ENCODE results near the gene ARRDC4. TPM values are rescaled to one million over a fixed set of nuclear protein-coding genes. Genes with fewer than 3 reads are reported as not detected.

The ARRDC4 gene
- total and polyA plus RNA-seq, 2 of the 8 experiments (the other 6 are each of a cell fraction or from before 2014, with no cell fraction given): 3.5 to 3.8 TPM

DNA sequence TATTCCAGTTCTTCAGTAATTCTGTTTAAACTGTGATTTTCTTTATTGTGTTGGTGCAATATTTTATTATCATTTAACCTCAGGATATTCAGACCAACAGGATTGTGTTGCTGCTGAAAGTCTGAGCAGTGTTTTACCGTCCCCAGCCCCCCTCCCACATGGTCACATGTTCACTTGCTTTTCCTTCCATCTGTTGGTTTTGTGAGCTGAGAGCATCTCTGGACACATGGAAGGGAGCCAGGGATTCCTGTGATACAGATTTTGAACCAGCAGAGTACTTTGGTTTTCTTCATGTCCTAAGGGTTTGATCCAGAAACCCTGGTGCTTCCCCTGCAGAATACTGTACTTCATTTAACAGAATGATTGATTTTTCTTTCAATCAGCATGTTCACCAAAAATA is 11.9 kb downstream of the ARRDC4 start:
- Histone ChIP-seq H3K9me3 (ENCODE audit: insufficient read depth in 2 of 2, low read depth in 1 of 2, low read length in 1 of 2) (no peaks in the 10 kb centered on the region), H2BK15ac (ENCODE audit: low read length) (no peak overlapping the region), H3K23me2 (ENCODE audit: low read depth, low read length) (no peaks in the 10 kb centered on the region), H3K4me3 (ENCODE audit: extremely low read depth in 1 of 4, insufficient read depth in 2 of 4, low read depth in 3 of 4, low read length in 4 of 4) (no peak overlapping the region), H3K27ac (ENCODE audit: low read depth, low read length) (no peak overlapping the region), H3K18ac (ENCODE audit: extremely low read depth, low read length) (no peak overlapping the region), H3K27me3 (replicated peaks in 1 of 4; ENCODE audit: control insufficient read depth in 3 of 4, extremely low read depth in 1 of 4, insufficient read depth in 3 of 4, low read length in 3 of 4) (no peaks in the 10 kb centered on the region), H3K36me3 (ENCODE audit: control insufficient read depth in 2 of 4, insufficient read depth in 4 of 4, low read length in 3 of 4) (peaks cover 0 to 28% (median 3%) of the 10 kb centered on the region in 4 experiments; a peak in 3 of 8 replicates), H3K79me1 (ENCODE audit: low read depth, low read length) (no peaks in the 10 kb centered on the region), H2BK12ac (ENCODE audit: low read depth, low read length) (no peak overlapping the region), H3K14ac (ENCODE audit: insufficient read length) (no peak overlapping the region), H2BK120ac (replicated peaks; ENCODE audit: low read depth, low read length) (no peak overlapping the region), H3K56ac (replicated peaks; ENCODE audit: insufficient read length, low read depth, low read length) (no peak overlapping the region), H2AFZ (ENCODE audit: low read length) (no peak overlapping the region), H3K23ac (ENCODE audit: insufficient read length) (no peak overlapping the region), H4K8ac (ENCODE audit: extremely low read depth, insufficient read depth, low read length) (no peak overlapping the region), H4K20me1 (replicated peaks in 1 of 2; ENCODE audit: control insufficient read depth in 1 of 2, insufficient read depth in 2 of 2, low read length in 2 of 2) (no peaks in the 10 kb centered on the region), H3K4me2 (ENCODE audit: insufficient read depth in 1 of 2, low read depth in 2 of 2, low read length in 2 of 2) (no peak overlapping the region), H3K79me2 (ENCODE audit: control insufficient read depth in 1 of 2, insufficient read depth in 2 of 2, low read length in 2 of 2) (no peaks in the 10 kb centered on the region), H4K91ac (replicated peaks; ENCODE audit: insufficient read length, low read length) (no peak overlapping the region), H2BK5ac (ENCODE audit: low read depth, low read length) (no peak overlapping the region), H4K5ac (ENCODE audit: insufficient read length, low read depth, low read length) (no peak overlapping the region), H3K4me1 (replicated peaks in 1 of 4; ENCODE audit: control insufficient read depth in 3 of 4, insufficient read depth in 4 of 4, low read length in 3 of 4) (no peaks in the 10 kb centered on the region), H3K4ac (replicated peaks; ENCODE audit: insufficient read length, low read depth, low read length) (no peak overlapping the region), H3K9ac (replicated peaks in 1 of 4; ENCODE audit: extremely low read depth in 1 of 4, low read depth in 3 of 4, low read length in 3 of 4) (no peak overlapping the region), H2AK5ac (ENCODE audit: low read depth, low read length) (no peak overlapping the region), H2BK20ac (ENCODE audit: low read length) (no peak overlapping the region)
- ChIA-PET POLR2A (ENCODE audit: partially characterized antibody) (no interaction called here), CTCF (ENCODE audit: partially characterized antibody) (interaction anchor here (0.6 kb wide), 1 partner anchor 114 kb away, joined by 4 read pairs; no protein-coding TSS in a partner anchor)
- DNase-seq (ENCODE audit: low read depth in 1 of 2, low spot score in 2 of 2) (no peak), FAIRE-seq (no peak)
- WGBS, 2 experiments (ENCODE audit: extremely low coverage in 1 of 2, insufficient coverage in 1 of 2, insufficient read length in 1 of 2, insufficient replicate concordance in 2 of 2, low coverage in 1 of 2, low lambda C conversion rate in 2 of 2, missing lambda C conversion rate in 1 of 2): 82% methylated on average over 1 of the region's 1 CpG; no CpG with 5 or more reads in 1 of the 2 experiments
- TF ChIP-seq MAFK (IDR thresholded peaks at IDR 0.05; ENCODE audit: low read depth, low read length): no peak
- no peak for TF ChIP-seq SIX5 (IDR thresholded peaks at IDR 0.05; ENCODE audit: low read depth, low read length)
- no peak for TF ChIP-seq RXRA (IDR thresholded peaks at IDR 0.05; ENCODE audit: insufficient read depth, low read depth, low read length)
- TF ChIP-seq ATF3 (IDR thresholded peaks at IDR 0.05; ENCODE audit: insufficient read depth, low read depth, low read length): no peak
- no peak for TF ChIP-seq JUN (IDR thresholded peaks at IDR 0.05; ENCODE audit: low read depth, low read length)
- TF ChIP-seq ASH2L (IDR thresholded peaks at IDR 0.05; ENCODE audit: low read length): no peak
- TF ChIP-seq, protein P1, sequence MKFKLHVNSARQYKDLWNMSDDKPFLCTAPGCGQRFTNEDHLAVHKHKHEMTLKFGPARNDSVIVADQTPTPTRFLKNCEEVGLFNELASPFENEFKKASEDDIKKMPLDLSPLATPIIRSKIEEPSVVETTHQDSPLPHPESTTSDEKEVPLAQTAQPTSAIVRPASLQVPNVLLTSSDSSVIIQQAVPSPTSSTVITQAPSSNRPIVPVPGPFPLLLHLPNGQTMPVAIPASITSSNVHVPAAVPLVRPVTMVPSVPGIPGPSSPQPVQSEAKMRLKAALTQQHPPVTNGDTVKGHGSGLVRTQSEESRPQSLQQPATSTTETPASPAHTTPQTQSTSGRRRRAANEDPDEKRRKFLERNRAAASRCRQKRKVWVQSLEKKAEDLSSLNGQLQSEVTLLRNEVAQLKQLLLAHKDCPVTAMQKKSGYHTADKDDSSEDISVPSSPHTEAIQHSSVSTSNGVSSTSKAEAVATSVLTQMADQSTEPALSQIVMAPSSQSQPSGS (IDR thresholded peaks at IDR 0.05; ENCODE audit: low read length): no peak
- TF ChIP-seq ZNF274 (IDR thresholded peaks at IDR 0.05; ENCODE audit: borderline replicate concordance, extremely low read depth, low read length): no peak
- no peak for TF ChIP-seq SP4 (IDR thresholded peaks at IDR 0.05; ENCODE audit: low read length)
- no peak for TF ChIP-seq EGR1 (IDR thresholded peaks at IDR 0.05; ENCODE audit: borderline replicate concordance, low read depth, low read length)
- no peak for TF ChIP-seq HDAC6 (IDR thresholded peaks at IDR 0.05; ENCODE audit: low read depth, low read length)
- no peak for TF ChIP-seq BRCA1 (IDR thresholded peaks at IDR 0.05; ENCODE audit: low read depth, low read length)
- TF ChIP-seq BCL11A (IDR thresholded peaks at IDR 0.05; ENCODE audit: low read depth in 2 of 2, low read length in 2 of 2): no peak
- no peak for TF ChIP-seq POLR2A (IDR thresholded peaks at IDR 0.05; ENCODE audit: control extremely low read depth in 1 of 2, low read depth in 2 of 2, low read length in 2 of 2)

Measured in H1 (cell line).